ENCODE data around the gene PGAM2.

The PGAM2 gene

DNA sequence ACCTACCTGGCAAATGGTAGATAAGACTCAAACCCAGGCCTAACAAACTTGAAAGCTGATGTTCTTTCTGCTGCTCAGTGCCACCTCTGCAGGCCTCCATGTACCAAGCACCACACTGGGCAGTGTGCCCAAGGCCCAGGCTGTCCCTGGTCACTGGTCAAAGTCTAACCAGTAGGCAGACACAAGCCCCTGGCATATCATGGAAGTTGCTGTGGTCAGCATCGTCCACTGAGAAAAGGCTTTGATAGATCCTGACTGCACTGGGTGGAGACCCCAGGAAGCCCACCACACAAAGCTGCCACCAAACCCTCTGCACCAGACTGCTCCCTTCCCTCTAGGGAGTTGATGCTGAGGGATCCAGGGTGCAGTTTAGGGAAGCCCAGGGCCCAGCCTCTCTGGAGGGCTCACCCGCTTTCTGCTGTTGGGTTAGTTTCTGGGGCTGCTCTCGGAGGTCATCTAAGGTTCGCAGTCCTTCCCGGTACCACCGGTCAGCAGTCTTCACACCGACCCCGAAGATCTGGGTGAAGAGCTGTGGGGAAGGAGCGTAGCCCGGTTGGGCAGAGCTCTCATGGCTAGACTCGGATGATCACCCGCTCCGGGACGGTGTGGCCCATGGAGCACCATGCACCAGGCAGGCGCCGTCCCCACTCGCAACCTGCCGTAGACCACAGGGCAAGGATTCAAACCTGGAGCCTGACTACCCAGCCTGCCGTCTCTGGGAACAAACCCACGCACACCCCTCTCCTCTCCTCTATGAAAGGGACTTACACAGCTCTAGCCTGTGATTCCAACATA lies 10.9 kb upstream of the PGAM2 start:
- DNase-seq (ENCODE audit: low read depth) = no peak
- TF ChIP-seq, protein P1, sequence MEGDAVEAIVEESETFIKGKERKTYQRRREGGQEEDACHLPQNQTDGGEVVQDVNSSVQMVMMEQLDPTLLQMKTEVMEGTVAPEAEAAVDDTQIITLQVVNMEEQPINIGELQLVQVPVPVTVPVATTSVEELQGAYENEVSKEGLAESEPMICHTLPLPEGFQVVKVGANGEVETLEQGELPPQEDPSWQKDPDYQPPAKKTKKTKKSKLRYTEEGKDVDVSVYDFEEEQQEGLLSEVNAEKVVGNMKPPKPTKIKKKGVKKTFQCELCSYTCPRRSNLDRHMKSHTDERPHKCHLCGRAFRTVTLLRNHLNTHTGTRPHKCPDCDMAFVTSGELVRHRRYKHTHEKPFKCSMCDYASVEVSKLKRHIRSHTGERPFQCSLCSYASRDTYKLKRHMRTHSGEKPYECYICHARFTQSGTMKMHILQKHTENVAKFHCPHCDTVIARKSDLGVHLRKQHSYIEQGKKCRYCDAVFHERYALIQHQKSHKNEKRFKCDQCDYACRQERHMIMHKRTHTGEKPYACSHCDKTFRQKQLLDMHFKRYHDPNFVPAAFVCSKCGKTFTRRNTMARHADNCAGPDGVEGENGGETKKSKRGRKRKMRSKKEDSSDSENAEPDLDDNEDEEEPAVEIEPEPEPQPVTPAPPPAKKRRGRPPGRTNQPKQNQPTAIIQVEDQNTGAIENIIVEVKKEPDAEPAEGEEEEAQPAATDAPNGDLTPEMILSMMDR (conservative IDR thresholded peaks at IDR 0.05; ENCODE audit: low read length) = no peak

DNA sequence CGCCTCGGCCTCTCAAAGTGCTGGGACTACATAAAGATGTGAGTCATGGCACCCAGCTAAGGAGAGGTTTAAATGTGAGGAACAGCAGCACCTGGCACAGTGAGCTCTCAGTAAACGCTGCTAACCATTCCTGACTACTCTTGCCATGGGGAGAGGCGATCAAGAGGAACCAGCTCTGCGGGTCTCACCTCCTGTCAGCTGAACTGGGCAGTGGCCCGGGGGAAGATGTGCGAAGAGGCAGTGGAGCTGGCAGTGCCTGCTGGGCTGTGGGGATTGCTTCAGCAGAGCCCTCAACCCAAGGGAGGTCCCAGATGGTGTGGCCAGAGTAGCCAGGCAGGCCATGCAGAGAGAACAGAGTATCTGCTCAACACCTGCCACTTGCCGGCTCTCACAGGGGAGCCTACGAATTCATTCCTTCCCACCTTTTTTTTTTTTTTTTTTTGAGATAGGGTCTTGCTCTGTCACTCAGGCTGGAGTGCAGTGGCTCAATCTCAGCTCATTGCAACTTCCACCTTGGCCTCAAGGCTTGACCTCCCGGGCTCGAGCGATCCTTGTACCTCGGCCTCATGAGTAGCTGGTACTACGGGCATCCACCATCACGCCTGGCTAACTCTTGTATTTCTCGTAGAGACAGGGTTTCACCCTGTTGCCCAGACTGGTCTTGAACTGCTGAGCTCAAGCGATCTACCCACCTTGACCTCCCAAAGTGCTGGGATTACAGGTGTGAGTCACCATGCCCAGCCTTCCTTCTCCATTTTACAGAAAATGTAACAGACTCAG lies 10.1 kb upstream of the PGAM2 start:
- no peak overlapping the region for H3K4me3 ChIP-seq (ENCODE audit: low read length)
- TF ChIP-seq, protein P1 (conservative IDR thresholded peaks at IDR 0.05; ENCODE audit: low read length) = no peak
- no peak for DNase-seq (ENCODE audit: low read depth)

More for the DNA sequence above, 10.9 kb upstream of the PGAM2 start:
- H3K4me3 ChIP-seq (ENCODE audit: low read length) = no peak overlapping the region

DNA sequence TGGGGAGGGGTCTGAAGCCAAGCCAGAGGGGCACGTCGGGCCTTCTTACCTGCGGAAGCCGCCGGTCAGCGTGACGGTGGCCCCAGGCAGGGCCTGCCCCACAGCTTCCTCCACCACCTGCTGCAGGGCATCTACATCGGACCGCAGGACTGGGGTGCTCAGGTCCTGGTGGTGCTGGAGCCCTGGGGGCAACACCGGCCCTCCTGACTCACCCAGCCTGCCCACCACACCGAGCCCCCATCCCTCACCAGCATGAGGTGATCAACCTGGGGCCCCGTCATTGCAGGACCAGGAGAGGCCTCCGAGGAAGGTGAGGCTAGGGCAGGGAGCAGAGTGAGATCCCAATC lies 9.0 kb upstream of the PGAM2 start:
- DNase-seq (ENCODE audit: low read depth) = no peak
- TF ChIP-seq, protein P1 (conservative IDR thresholded peaks at IDR 0.05; ENCODE audit: low read length) = no peak
- no peak overlapping the region for H3K4me3 ChIP-seq (ENCODE audit: low read length)

DNA sequence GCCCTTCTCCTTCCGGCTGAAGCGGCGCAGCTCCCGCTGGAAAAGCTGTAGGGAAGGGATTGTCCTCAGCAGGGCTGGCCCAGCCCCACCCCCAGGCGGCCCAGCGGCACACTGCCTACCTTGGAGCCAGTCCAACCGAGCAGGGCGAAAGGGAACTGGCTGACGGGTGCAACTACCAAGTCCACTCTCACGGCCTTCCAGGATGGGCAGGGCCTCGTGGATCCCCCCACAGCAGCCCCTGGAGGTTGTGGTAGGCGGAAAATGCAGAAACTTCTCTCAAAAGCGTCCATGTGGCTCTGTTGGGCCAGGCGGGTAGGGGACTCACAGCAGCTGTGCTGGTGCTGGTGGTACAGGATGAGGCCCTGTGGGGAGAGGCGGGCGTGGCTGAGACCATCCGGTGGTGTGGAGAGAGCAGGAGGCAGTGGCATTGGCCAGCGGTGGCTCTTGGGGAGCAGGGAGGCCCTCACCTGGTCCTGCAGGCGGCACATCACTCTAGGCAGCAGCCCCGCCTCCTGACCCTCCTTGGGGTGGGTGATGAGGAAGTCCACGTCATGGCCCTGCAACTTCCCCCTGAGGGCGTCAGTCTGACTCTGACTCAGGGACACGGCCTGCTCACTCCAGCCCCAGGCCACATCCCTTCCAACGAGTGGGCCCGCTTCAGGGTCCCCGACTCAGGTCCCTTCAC lies 8.4 kb upstream of the PGAM2 start:
- TF ChIP-seq, protein P1 (conservative IDR thresholded peaks at IDR 0.05; ENCODE audit: low read length) = no peak
- H3K4me3 ChIP-seq (ENCODE audit: low read length) = no peak overlapping the region

DNA sequence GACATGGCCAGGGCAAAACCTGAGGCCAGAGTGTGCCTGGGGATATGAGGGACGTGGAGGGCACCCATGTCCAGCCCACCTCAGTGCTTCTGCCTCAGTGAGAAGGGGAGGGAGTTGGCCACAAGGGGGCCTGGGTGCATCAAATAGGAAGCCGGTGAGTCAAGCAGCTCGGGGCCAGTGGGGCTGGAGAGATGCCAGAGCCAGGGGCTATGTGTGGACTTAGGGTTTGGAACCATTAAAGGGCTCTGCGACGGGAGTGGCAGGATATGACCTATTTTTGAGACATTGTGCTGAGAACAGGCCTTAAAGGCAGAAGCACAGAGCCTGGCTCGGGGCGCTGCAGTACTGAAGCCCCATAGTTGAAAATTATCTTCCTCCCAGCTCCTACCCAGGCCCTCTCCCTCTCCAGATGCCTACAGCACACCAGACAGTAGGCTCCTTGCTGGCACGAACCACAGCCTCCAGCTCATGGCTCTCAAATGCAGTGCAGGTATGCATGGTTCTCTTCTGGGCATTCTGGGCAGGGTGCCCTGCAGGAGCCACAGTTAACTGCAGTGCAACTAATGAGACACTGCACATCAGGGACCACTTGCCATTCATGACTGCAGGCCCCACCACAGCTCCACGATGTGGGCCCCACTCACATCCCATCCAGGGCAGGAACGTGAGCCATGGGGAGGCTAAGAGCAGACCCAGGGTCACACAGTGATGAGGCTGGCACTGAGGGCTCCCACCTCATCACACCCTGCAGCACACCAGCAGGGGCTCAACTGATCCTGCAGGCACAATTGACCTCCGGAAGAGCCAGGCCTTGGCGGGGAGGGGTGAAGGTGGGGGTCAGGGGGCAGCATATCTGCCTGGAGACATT lies 7.2 kb upstream of the PGAM2 start:
- TF ChIP-seq, protein P1 (conservative IDR thresholded peaks at IDR 0.05; ENCODE audit: low read length) = peak; percentile 89
- no peak overlapping the region for H3K4me3 ChIP-seq (ENCODE audit: low read length)
- DNase-seq (ENCODE audit: low read depth) = peak; percentile 78

More for the DNA sequence above, 8.4 kb upstream of the PGAM2 start:
- DNase-seq (ENCODE audit: low read depth) = peak; percentile 41

DNA sequence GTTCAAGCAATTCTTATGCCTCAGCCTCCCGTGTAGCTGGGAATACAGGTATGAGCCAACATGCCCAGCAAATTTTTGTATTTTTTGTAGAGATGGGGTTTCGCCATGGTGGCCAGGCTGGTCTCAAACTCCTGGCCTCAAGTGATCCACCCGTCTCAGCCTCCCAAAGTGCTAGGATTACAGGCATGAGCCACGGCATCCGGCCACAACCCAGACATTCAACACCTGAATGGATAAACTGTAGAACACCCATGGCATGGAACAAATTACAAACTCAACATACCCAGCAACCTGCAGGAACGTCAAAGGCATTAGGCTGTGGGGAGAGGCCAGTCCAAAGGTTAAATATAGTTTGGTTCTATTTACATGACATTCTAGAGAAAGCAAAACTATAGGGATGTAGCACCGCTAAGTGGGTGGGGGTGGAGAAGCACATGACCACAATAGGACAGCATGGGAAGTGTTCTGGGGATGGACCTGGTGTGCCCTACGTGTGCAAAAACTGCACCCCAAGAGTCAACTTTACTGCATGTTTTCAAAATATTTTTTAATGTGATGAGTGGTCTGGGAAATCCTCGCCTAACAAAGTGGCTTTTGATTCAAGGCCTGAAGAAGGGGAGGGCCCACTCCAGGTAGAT lies 6.5 kb upstream of the PGAM2 start:
- no peak for DNase-seq (ENCODE audit: low read depth)
- TF ChIP-seq, protein P1 (conservative IDR thresholded peaks at IDR 0.05; ENCODE audit: low read length) = no peak
- H3K4me3 ChIP-seq (ENCODE audit: low read length) = no peak overlapping the region

All from AG10803 (cell line).